HEK293 (cell line): ENCODE results near the gene ANKH.

Experiments used
- CTCF ChIP-seq: fragments of 450-650 bp; formaldehyde crosslinking; IDR thresholded peaks from 2 replicates; pipeline ENCODE4 v1.5.1; 2016; ENCODE audit warnings: missing biosample characterization, missing genetic modification characterization
- REPIN1 ChIP-seq: fragments of 450-650 bp; formaldehyde crosslinking; IDR thresholded peaks from 2 replicates; pipeline ENCODE4 v1.5.1; 2017; ENCODE audit warnings: missing biosample characterization, missing genetic modification characterization, low read depth
- TCF7L2 ChIP-seq: IDR thresholded peaks from 2 replicates; pipeline ENCODE4 v1.6.1; 2011; ENCODE audit warnings: low read depth, mild to moderate bottlenecking, inconsistent platforms, low read length, moderate library complexity, borderline replicate concordance
- YY1 ChIP-seq: fragments of 450-650 bp; formaldehyde crosslinking; IDR thresholded peaks from 2 replicates; pipeline ENCODE4 v1.5.1; 2018; ENCODE audit warnings: missing biosample characterization, missing genetic modification characterization
- ZBTB6 ChIP-seq: fragments of 450-650 bp; formaldehyde crosslinking; IDR thresholded peaks from 2 replicates; pipeline ENCODE4 v1.5.1; 2017; ENCODE audit warnings: missing biosample characterization, missing genetic modification characterization
- ZNF121 ChIP-seq: fragments of 450-650 bp; formaldehyde crosslinking; IDR thresholded peaks from 2 replicates; pipeline ENCODE4 v1.5.1; 2016; ENCODE audit warnings: missing biosample characterization, missing genetic modification characterization
- ZNF174 ChIP-seq: fragments of 450-650 bp; formaldehyde crosslinking; IDR thresholded peaks from 2 replicates; pipeline ENCODE4 v1.5.0; 2017; ENCODE audit warnings: missing biosample characterization, mild to moderate bottlenecking, missing genetic modification characterization
- ZNF184 ChIP-seq: fragments of 450-650 bp; IDR thresholded peaks from 2 replicates; pipeline ENCODE4 v1.5.1; 2018; ENCODE audit warnings: missing biosample characterization, mild to moderate bottlenecking, missing genetic modification characterization
- ZNF274 ChIP-seq, 2 experiments: fragments of 200-500 bp in 1 of 2; fragments of 450-650 bp in 1 of 2; sonication (Bioruptor generic) in 1 of 2; formaldehyde crosslinking in 1 of 2; IDR thresholded peaks; 2 replicates each; pipeline versions ENCODE4 v1.5.1 to v1.6.1; 2014 to 2016; ENCODE audit warnings: borderline replicate concordance in 1 of 2, inconsistent platforms in 1 of 2, low read length in 1 of 2, missing biosample characterization in 1 of 2, missing genetic modification characterization in 1 of 2
- ZNF394 ChIP-seq: fragments of 450-650 bp; formaldehyde crosslinking; IDR thresholded peaks from 2 replicates; pipeline ENCODE4 v1.5.1; 2016; ENCODE audit warnings: missing biosample characterization, missing genetic modification characterization, mild to moderate bottlenecking, moderate library complexity, borderline replicate concordance
- TF ChIP-seq, protein P1 (sequence below): fragments of 450-650 bp; formaldehyde crosslinking; IDR thresholded peaks from 2 replicates; pipeline ENCODE4 v1.5.1; 2016; ENCODE audit warnings: missing biosample characterization, missing genetic modification characterization, borderline replicate concordance

DNA sequence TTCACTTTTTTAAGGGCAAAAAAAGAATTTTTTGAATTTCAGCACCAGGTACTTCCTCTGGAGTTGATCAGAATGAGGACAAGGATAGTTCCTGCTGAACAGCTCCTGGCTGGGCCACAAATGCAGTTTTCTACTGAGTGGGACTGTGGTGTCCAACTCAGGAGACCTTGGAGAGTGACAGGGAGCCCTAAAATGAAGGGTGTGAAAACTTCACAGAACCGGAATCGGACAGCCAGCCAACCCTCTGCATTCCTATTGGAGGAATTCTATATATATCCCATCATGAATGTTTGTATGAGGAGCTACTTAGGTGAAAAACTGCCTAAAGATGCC lies 40.6 kb downstream of the ANKH start:
- TF ChIP-seq CTCF (tag by site-specific recombination) (no peak), YY1 (tag by site-specific recombination) (no peak), ZNF274 (IDR thresholded peaks at IDR 0.05; ENCODE audit: low read length) (no peak), ZNF274 (tag by site-specific recombination; IDR thresholded peaks at IDR 0.05; ENCODE audit: borderline replicate concordance) (no peak), ZNF184 (no peak), ZNF121 (tag by site-specific recombination) (no peak), ZNF394 (tag by site-specific recombination) (no peak), ZBTB6 (tag by site-specific recombination) (no peak), ZNF174 (tag by site-specific recombination) (no peak), TCF7L2 (no peak), REPIN1 (tag by site-specific recombination) (no peak)
- TF ChIP-seq, protein P1, sequence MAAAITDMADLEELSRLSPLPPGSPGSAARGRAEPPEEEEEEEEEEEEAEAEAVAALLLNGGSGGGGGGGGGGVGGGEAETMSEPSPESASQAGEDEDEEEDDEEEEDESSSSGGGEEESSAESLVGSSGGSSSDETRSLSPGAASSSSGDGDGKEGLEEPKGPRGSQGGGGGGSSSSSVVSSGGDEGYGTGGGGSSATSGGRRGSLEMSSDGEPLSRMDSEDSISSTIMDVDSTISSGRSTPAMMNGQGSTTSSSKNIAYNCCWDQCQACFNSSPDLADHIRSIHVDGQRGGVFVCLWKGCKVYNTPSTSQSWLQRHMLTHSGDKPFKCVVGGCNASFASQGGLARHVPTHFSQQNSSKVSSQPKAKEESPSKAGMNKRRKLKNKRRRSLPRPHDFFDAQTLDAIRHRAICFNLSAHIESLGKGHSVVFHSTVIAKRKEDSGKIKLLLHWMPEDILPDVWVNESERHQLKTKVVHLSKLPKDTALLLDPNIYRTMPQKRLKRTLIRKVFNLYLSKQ = no peak
